GM21515 (cell line): ENCODE measurements around the gene CES2.
"Not testable (repeated sequence)": the region's sequence is repeated elsewhere in the genome, so short reads cannot be mapped to it uniquely, and the experiment has no call there.

ENCODE experiments used
- ATAC-seq: cut with Tn5 transposase; IDR thresholded peaks from one replicate; pipeline ENCODE4 v1.9.1; 2021; ENCODE audit not compliant: unreplicated experiment

The CES2 gene

DNA sequence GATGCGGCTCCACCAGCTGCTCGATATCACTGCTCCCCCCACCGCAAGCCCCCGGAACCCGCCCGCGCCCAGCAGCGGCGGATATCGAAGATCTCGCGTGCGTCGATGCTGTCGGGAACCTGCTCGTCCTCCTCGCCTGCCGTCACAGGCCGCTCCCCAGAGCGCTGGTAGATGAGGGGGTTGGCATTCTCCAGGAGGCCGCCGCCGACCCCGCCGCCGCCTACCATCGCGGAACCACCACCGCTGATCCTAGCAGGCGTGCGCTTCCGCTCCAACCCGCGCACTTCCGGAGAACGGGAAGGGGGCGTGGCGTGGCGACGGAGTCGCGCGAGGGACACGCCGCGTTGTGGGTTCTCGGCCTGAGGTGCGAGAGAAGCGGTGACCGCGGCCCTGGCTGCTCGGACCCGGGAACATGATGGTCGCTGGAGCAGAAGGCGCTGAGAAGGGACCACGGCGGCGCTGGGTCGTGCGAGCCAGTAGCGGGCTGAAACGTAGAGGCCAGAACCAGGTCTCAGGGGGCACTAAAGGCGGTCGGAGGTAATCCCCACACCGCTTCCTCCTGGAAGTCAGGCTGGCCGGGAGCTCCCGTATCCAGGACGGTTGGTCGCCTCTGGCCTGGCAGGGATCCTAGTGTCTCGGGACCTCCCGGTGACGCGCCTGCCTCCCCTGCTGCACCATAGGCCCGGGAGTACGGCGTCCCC is 1.0 kb upstream of the CES2 start, which contains the start of gene CIAO2B:
Gene CIAO2B (minus strand): TSS at position 265 of the 701 bp plus-strand sequence. CDS start 38 bp downstream, at position 227.
- ATAC-seq, result peak; percentile 59

DNA sequence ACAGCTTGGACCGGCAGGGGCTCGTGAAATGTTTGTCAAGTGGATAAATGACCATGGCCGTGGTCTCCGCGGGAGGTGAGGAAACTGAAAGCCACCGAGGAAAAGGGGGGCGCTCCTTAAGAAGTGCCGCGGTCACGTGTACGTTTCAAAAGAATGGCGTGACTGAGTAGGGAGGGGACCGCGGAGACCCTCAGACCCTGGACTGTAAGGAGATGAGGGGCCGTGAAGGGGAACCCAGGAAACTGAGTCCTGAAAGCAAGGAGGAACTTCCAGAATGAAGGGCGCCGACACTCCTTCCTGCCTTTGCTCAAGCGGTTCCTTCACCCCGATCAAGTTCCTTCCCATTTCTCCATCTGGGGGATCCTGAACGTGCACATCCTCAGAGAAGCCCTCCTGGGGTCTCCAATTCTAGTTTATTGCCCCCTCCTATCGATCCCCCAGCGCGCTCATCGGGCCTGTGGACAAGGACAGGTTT is 440 bp upstream of the CES2 start:
- ATAC-seq, result peak; percentile 4

GRCh38 chr16:66936462-66936861 is 1.1 kb downstream of the CES2 start:
- no peak for ATAC-seq

DNA sequence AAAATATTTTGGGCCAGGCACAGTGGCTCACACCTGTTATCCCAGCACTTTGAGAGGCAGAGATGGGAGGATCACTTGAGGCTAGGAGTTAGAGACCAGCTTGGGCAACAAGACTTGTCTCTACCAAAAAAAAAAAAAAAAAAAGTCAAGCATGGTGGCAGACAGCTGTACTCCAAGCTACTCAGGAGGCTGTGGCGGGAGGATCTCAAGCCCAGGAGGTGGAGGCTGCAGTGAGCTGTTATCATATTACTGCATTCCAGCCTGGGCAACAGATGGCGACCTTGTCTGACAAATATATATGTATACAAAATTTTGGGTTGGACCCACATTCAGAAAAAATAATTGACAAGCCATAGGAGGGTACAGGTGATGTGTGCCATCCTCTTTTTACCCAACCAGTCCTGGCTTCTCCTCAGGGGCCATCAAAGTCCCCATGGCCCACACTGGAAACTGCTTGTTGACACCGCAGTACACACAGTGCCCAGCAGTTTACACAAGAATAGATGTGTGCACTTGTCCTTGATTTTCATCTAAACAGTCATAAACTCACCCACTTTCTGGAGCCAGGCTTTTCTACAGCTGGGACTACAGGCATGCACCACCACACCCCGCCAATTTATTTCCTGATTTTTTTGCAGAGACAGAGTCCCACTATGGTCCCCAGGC is 1.7 kb downstream of the CES2 start:
- no peak for ATAC-seq

GRCh38 chr16:66937725-66938337 is 2.5 kb downstream of the CES2 start:
- no peak for ATAC-seq

GRCh38 chr16:66939366-66939765 is 4.0 kb downstream of the CES2 start:
- no peak for ATAC-seq

DNA sequence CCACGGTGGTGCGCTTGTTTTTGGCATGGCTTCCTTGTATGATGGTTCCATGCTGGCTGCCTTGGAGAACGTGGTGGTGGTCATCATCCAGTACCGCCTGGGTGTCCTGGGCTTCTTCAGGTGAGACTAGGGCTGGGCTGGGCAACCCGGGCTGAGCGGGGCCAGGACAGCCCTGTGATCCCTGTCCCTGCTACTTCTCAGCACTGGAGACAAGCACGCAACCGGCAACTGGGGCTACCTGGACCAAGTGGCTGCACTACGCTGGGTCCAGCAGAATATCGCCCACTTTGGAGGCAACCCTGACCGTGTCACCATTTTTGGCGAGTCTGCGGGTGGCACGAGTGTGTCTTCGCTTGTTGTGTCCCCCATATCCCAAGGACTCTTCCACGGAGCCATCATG is 4.9 kb downstream of the CES2 start:
- no peak for ATAC-seq

GRCh38 chr16:66942981-66943380 is 7.7 kb downstream of the CES2 start:
- no peak for ATAC-seq

DNA sequence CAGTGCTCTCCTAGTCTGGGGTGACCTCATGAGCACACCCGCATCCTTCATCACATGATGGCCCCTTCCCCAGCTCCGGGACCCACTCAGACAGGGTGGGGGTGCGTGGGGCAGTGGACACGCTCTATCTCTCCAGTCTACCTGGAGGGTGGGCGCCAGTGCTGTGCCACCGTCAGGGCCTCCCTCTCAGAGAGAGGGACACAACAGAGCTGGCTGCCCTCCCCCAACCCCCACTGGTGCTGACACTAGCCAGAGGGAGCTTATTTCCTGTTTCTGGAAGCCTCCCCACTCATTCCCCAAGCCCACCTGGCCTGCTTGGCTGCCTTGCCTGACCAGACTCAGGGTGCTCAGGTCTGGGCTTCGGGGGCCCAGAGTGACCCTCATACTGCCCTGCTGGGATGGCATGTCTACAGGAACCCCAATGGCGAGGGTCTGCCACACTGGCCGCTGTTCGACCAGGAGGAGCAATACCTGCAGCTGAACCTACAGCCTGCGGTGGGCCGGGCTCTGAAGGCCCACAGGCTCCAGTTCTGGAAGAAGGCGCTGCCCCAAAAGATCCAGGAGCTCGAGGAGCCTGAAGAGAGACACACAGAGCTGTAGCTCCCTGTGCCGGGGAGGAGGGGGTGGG is 8.2 kb downstream of the CES2 start:
- no peak for ATAC-seq

DNA sequence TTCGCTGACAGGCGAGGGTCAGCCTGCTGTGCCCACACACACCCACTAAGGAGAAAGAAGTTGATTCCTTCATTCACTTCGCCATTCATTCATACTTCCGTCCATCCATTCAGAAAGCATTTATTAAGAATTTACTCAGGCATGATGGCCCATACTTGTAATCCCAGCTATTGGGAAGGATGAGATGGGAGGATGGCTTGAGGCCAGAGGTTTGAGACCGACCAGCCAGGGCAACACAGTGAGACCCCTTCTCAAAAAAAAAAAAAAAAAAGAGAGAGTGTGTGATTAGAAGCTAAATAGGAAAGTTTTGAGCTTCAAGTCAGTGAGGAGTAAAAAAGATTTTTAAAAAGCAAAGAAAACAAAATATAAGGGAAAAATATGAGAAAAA is 8.7 kb downstream of the CES2 start:
- no peak for ATAC-seq

DNA sequence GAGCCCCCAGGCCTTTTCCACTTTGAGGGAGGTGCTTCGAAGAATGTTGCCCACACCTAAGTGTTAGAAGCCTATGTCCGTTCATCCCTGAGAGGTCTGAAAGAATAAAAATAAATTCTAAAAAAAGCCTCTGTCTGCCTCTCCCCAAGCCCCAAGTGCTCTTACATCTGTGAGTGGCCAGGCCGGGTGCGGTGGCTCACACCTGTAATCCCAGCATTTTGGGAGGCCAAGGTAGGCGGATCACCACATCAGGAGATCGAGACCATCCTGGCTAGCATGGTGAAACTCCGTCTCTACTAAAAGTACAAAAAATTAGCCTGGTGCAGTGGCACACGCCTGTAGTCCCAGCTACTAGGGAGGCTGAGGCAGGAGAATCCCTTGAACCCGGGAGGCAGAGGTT is 9.7 kb downstream of the CES2 start:
- ATAC-seq, result not testable (repeated sequence)

DNA sequence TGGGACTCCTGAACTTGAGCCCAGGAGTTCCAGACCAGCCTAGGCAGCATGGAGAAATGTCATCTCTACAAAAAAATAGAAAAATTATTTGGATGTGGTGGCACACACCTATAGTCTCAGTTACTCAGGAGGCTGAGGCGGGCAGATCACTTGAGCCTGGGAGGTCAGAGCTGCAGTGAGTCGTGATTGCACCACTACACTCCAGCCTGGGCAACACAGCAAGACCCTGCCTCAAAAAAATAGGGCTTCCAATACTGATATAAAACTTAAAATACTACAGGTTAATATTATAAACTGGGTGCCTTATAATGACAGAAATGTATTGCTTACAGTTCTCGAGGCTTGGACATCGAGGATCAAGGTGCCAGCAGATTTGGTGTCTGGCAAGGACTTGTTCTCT is 10.6 kb downstream of the CES2 start:
- ATAC-seq, result no peak

DNA sequence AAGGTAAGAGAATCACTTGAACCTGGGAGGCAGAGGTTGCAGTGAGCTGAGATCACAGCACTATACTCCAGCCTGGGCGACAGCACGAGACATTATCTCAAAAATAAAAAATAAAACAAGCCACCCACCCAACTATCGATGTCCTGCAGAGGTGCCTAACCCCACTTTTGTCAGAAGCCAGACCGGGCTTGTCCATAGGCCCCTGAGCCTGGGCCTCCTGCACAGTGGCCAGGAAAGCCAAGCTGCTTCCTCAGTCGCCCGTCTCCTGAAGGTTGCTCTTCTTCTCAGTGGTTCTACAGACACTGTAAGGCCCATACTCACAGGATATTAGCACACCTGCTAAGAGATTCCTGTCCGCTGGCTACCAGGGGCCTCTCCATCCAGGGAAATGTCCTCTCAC is 11.2 kb downstream of the CES2 start:
- ATAC-seq, result no peak

GRCh38 chr16:66946974-66947301 is 11.6 kb downstream of the CES2 start:
- ATAC-seq, result no peak

DNA sequence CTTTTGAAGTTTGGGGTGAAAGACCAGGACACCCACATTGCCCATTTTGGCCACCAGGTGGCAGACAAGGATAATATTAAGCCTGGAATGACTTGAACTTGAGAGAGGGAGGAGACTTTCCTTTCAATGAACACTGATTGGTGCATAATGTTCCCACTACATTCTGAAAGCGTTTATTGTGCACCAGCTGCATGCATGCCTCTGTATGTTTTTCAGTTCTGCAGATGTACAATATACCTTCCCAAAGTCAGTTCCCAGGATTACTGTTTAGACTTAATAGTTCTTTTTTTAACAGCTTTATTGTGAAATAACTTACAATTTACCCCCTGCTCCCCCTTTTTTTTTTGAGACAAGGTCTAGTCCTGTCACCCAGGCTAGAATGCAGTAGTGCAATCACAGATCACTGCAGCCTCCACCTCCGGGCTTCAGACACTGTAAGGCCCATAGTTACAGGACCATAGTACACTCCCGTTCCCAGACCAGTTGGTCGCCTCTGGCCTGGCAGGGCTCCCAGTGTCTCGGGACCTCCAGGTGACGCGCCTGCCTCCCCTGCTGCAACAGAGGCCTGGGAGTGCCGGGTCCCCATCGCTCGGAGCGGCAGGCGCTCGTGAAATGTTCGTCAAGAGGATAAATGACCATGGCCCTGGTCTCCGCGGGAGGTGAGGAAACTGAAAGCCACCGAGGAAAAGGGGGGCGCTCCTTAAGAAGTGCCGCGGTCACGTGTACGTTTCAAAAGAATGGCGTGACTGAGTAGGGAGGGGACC is 12.2 kb downstream of the CES2 start:
- ATAC-seq, result peak; percentile 54

GRCh38 chr16:66948134-66948836 is 13.0 kb downstream of the CES2 start:
- ATAC-seq, result no peak

GRCh38 chr16:66948837-66949225 is 13.5 kb downstream of the CES2 start:
- ATAC-seq, result no peak

GRCh38 chr16:66949472-66949871 is 14.2 kb downstream of the CES2 start:
- ATAC-seq, result no peak

DNA sequence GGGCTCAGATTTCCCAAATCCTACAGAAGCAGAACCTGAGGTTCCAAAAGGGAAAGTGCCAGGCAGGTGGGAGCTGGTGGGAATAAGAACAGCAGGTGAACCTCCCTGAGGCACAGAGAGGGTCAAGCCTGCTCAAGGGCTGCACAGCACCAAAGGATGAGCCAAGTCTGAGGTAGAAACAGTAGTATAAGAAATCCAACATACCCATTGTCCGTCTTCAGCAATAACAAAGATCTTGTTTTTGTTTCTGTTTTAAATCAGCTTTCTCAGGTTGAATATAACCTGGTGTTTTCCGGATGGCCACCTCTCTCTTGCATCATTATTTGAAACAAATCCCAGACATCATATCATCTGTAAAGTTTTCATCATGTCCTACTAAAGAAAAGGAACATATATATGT is 15.1 kb downstream of the CES2 start:
- no peak for ATAC-seq

DNA sequence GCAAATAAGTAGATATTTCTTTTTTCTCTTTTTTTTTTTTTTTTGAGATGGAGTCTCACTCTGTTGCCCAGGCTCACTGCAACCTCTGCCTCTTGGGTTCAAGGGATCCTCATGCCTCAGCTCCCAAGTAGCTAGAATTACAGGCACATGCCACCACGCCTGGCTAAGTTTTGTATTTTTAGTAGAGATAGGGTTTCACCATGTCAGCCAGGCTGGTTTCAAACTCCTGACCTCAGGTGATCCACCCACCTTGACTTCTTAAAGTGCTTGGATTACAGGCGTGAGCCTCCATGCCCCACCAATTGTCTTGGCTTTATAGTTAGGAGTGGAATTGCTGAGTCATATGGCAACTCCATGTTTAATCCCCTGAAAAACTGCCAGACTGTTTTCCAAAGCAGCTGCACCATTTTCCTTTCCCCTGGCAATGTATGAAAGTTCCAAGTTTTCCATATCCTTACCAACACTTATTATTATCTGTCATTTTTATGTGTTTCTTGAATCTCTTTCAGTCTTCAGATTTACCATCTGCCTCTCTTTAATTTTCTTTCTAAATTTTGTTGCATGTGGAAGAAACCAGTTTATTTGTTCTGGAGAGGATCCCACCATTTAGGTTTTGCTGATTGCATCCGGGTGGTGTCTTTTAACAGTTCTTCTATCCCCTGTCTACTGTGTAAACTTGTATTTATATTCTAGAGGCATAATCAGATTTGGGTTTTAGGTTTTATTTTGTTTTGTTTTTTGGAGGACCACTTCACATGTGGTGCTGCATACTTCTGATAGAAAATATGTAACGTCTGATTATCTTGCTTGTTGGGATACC is 15.9 kb downstream of the CES2 start:
- ATAC-seq, result no peak
